Trophoblast cell (in vitro differentiated cells and primary cell): ENCODE results near the gene CUX1.

ENCODE experiments used
- DNase-seq, 2 donors: peaks; one replicate each; pipeline ENCODE4 v3.0.0-alpha.2; 2016
- H2AFZ ChIP-seq: 2 replicates; pipeline ENCODE4 v1.6.1; 2013; ENCODE audit warnings: low read length, moderate library complexity, mild to moderate bottlenecking; ENCODE audit not compliant: insufficient read depth, poor library complexity
- H2AK5ac ChIP-seq: 2 replicates; pipeline ENCODE4 v1.6.1; 2013; ENCODE audit warnings: mild to moderate bottlenecking, low read length
- H2BK120ac ChIP-seq: 2 replicates; pipeline ENCODE4 v1.6.1; 2013; ENCODE audit warnings: low read length, mild to moderate bottlenecking, moderate library complexity; ENCODE audit not compliant: insufficient read depth, poor library complexity
- H2BK12ac ChIP-seq: 2 replicates; pipeline ENCODE4 v1.6.1; 2013; ENCODE audit warnings: mild to moderate bottlenecking, low read length, moderate library complexity
- H2BK5ac ChIP-seq: 2 replicates; pipeline ENCODE4 v1.6.1; 2013; ENCODE audit warnings: low read length, low read depth, moderate library complexity, mild to moderate bottlenecking; ENCODE audit not compliant: poor library complexity
- H3K14ac ChIP-seq: 2 replicates; pipeline ENCODE4 v1.6.1; 2013; ENCODE audit warnings: mild to moderate bottlenecking, low read length
- H3K18ac ChIP-seq: 2 replicates; pipeline ENCODE4 v1.6.1; 2013; ENCODE audit warnings: mild to moderate bottlenecking, low read length
- H3K23ac ChIP-seq: 2 replicates; pipeline ENCODE4 v1.6.1; 2013; ENCODE audit warnings: low read length
- H3K27ac ChIP-seq: 2 replicates; pipeline ENCODE4 v1.5.1; 2013; ENCODE audit warnings: low read depth, mild to moderate bottlenecking, inconsistent platforms, low read length, moderate library complexity
- H3K27me3 ChIP-seq: 2 replicates; pipeline ENCODE4 v1.6.1; 2013; ENCODE audit warnings: inconsistent platforms, mild to moderate bottlenecking, low read length, moderate library complexity; ENCODE audit not compliant: insufficient read depth
- H3K36me3 ChIP-seq, 2 experiments: 1 replicate in 1 of 2; 2 replicates in 1 of 2; pipeline ENCODE4 v1.6.1; 2013; ENCODE audit warnings: low read length in 2 of 2, mild to moderate bottlenecking in 2 of 2, moderate library complexity in 1 of 2; ENCODE audit not compliant: insufficient read depth in 2 of 2, control insufficient read depth in 1 of 2
- H3K4ac ChIP-seq: 2 replicates; pipeline ENCODE4 v1.6.1; 2013; ENCODE audit warnings: low read depth, mild to moderate bottlenecking, low read length, moderate library complexity
- H3K4me1 ChIP-seq, 2 experiments: 1 replicate in 1 of 2; 2 replicates in 1 of 2; pipeline ENCODE4 v1.6.1; 2013; ENCODE audit warnings: low read length in 2 of 2, mild to moderate bottlenecking in 2 of 2, moderate library complexity in 1 of 2; ENCODE audit not compliant: insufficient read depth in 2 of 2, control insufficient read depth in 1 of 2
- H3K4me2 ChIP-seq: 2 replicates; pipeline ENCODE4 v1.6.1; 2013; ENCODE audit warnings: inconsistent platforms, mild to moderate bottlenecking, low read length, moderate library complexity
- H3K4me3 ChIP-seq: 2 replicates; pipeline ENCODE4 v1.5.1; 2013; ENCODE audit warnings: mild to moderate bottlenecking, low read depth, low read length, inconsistent platforms
- H3K79me1 ChIP-seq: one replicate; pipeline ENCODE4 v1.6.1; 2013; ENCODE audit warnings: low read length
- H3K79me2 ChIP-seq: 2 replicates; pipeline ENCODE4 v1.6.1; 2013; ENCODE audit warnings: low read length, mild to moderate bottlenecking; ENCODE audit not compliant: control insufficient read depth, insufficient read depth, poor library complexity
- H3K9ac ChIP-seq: 2 replicates; pipeline ENCODE4 v1.6.1; 2013; ENCODE audit warnings: mild to moderate bottlenecking, low read length
- H3K9me3 ChIP-seq: 2 replicates; pipeline ENCODE4 v1.6.1; 2013; ENCODE audit warnings: low read depth, mild to moderate bottlenecking, control low read depth, inconsistent platforms, low read length; ENCODE audit not compliant: insufficient read depth
- H4K12ac ChIP-seq: 2 replicates; pipeline ENCODE4 v1.6.1; 2013; ENCODE audit warnings: low read depth, mild to moderate bottlenecking, low read length, moderate library complexity
- H4K8ac ChIP-seq: 2 replicates; pipeline ENCODE4 v1.6.1; 2013; ENCODE audit warnings: low read depth, mild to moderate bottlenecking, low read length, moderate library complexity
- H4K91ac ChIP-seq: one replicate; pipeline ENCODE4 v1.6.1; 2013; ENCODE audit warnings: low read depth, mild to moderate bottlenecking, low read length, moderate library complexity
- WGBS: extraction: QIAGEN DNeasy Blood & Tissue Kit; methylation state at CpG from one replicate; pipeline ENCODE4 v1.1.7; 2013; ENCODE audit warnings: missing lambda C conversion rate; ENCODE audit not compliant: insufficient read length, insufficient coverage; ENCODE audit errors: extremely low coverage; 5-methylcytosine and 5-hydroxymethylcytosine counted together

CUX1 gene

DNA sequence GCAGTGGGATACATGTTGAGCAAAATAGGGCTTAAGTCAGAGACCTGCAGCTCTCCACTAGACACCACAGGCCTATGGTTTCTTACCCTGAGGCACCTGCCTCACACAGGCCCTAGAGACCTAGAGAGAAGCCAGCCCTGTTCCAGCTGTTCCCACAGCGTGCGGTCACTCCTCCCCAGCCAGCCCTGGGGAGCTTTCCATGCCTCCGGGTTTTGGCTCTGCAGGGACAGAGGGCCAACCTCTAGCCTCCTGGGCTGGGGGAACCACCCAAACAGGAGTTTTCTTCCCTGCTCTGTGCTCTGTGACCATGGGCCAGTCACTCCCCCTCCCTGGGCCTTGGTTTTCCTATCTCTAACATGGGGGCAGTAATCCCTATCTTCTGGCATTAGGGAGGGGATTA lies 502.2 kb downstream of the CUX1 start:
- Histone ChIP-seq H3K9ac (no peak overlapping the region), H3K4me2 (no peak overlapping the region), H3K36me3 (peaks cover 13 to 22% of the 10 kb centered on the region in 2 experiments), H3K18ac (no peak overlapping the region), H4K12ac (no peak overlapping the region), H2AK5ac (no peak overlapping the region), H3K4me1 (peaks cover 28 to 30% of the 10 kb centered on the region in 2 experiments), H4K8ac (no peak overlapping the region), H3K27ac (peak overlapping the region; percentile 48), H3K4me3 (no peak overlapping the region), H2AFZ (no peak overlapping the region), H3K14ac (no peak overlapping the region), H3K4ac (no peak overlapping the region), H4K91ac (peak overlapping the region; percentile 60), H2BK120ac (peak overlapping the region; percentile 18), H3K79me2 (no peaks in the 10 kb centered on the region), H3K27me3 (no peaks in the 10 kb centered on the region), H3K79me1 (peaks cover 12% of the 10 kb centered on the region), H2BK5ac (no peak overlapping the region), H2BK12ac (no peak overlapping the region), H3K9me3 (peaks cover 6% of the 10 kb centered on the region), H3K23ac (no peak overlapping the region)
- peak; percentile 86 to 95 for DNase-seq
- WGBS = no CpG with 5 or more reads among the region's 3 CpGs

DNA sequence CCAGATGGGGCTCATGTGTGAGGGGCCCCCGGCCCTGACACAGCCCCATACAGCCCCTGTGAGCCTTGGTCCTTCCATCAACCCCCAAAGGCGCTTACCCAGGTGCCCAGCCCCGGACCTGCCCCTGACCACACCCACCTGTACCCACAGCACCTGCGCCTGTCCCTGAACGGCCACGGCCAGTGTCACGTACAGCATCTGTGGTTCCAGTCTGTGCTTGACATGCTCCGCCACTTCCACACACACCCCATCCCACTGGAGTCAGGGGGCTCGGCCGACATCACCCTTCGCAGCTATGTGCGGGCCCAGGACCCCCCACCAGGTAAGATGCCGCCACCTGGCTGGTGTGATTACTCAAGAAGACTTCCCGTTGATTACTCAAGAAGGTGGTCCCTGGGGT lies 502.8 kb downstream of the CUX1 start:
- Histone ChIP-seq H3K18ac (no peak overlapping the region), H2BK120ac (no peak overlapping the region), H3K9me3 (peaks cover 6% of the 10 kb centered on the region), H2BK12ac (peak overlapping the region; percentile 5), H4K12ac (no peak overlapping the region), H3K4me3 (peak overlapping the region; percentile 26), H3K79me1 (peaks cover 12% of the 10 kb centered on the region), H3K23ac (no peak overlapping the region), H3K79me2 (no peaks in the 10 kb centered on the region), H3K4ac (no peak overlapping the region), H3K27me3 (no peaks in the 10 kb centered on the region), H2AK5ac (peak overlapping the region; percentile 7), H3K9ac (no peak overlapping the region), H3K14ac (no peak overlapping the region), H4K8ac (peak overlapping the region; percentile 36), H3K36me3 (peaks cover 11 to 21% of the 10 kb centered on the region in 2 experiments), H4K91ac (peak overlapping the region; percentile 60), H3K27ac (peak overlapping the region; percentile 11), H3K4me2 (no peak overlapping the region), H3K4me1 (peaks cover 28 to 30% of the 10 kb centered on the region in 2 experiments), H2AFZ (no peak overlapping the region), H2BK5ac (peak overlapping the region; percentile 4)
- no CpG with 5 or more reads among the region's 14 CpGs for WGBS
- no peak for DNase-seq

DNA sequence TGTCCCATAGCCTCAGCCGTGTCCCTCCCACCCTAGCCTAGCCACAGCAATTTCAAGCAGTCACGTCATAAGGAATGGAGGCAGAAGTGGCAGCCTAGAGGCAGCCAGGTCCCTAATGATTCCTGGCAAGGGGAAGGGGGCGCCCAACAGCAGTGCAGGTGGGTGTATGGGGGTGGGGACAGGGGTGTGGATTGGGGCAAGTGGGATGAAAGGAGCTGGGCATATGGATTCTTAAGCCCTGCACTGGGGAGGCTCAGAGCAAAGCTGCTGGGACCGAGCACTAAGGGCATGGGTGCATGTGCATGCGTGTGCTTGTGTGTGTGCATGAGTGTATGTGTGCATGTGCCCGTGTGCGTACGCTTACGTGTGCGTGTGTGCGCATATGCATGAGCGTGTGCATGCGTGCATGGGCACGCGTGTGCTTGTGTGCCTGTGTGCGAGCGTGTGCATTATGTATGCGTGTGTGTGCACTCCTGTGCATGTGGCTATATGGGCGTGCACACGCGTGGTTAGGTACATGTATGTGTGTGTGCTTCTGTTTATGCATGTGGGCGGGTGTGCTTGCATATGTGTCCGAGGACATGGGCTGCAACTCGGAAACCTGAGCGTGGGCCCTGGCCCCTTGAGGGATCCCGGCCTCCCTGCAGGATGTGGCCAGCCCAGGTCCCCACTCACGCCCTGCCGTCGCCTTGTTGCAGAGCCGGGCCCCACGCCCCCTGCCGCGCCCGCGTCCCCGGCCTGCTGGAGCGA lies 503.4 kb downstream of the CUX1 start:
- Histone ChIP-seq H3K4ac (no peak overlapping the region), H2BK12ac (no peak overlapping the region), H3K18ac (peak overlapping the region; percentile 7), H2BK120ac (no peak overlapping the region), H4K12ac (no peak overlapping the region), H3K27me3 (no peaks in the 10 kb centered on the region), H3K4me1 (peaks cover 28 to 30% of the 10 kb centered on the region in 2 experiments), H3K79me1 (peaks cover 12% of the 10 kb centered on the region), H3K4me3 (peak overlapping the region; percentile 4), H2AFZ (no peak overlapping the region), H3K79me2 (no peaks in the 10 kb centered on the region), H2BK5ac (no peak overlapping the region), H4K91ac (peak overlapping the region; percentile 93), H3K27ac (no peak overlapping the region), H3K14ac (no peak overlapping the region), H4K8ac (peak overlapping the region; percentile 77), H2AK5ac (no peak overlapping the region), H3K36me3 (peaks cover 11 to 21% of the 10 kb centered on the region in 2 experiments), H3K9ac (no peak overlapping the region), H3K4me2 (peak overlapping the region; percentile 15), H3K9me3 (peaks cover 6% of the 10 kb centered on the region), H3K23ac (no peak overlapping the region)
- WGBS = no CpG with 5 or more reads among the region's 37 CpGs
- DNase-seq = no peak

- Histone ChIP-seq H3K9ac (no peak overlapping the region), H4K12ac (peak overlapping the region; percentile 72), H3K36me3 (peaks cover 11 to 21% of the 10 kb centered on the region in 2 experiments), H2AK5ac (peak overlapping the region; percentile 90), H3K9me3 (peaks cover 6% of the 10 kb centered on the region), H3K4ac (peak overlapping the region; percentile 31), H3K23ac (no peak overlapping the region), H3K14ac (peak overlapping the region; percentile 72), H2BK12ac (peak overlapping the region; percentile 58), H3K4me1 (peaks cover 28 to 30% of the 10 kb centered on the region in 2 experiments), H3K4me2 (peak overlapping the region; percentile 15), H4K91ac (peak overlapping the region; percentile 93), H3K4me3 (no peak overlapping the region), H3K79me1 (peaks cover 12% of the 10 kb centered on the region), H4K8ac (peak overlapping the region; percentile 77), H2BK120ac (peak overlapping the region; percentile 86), H2BK5ac (peak overlapping the region; percentile 59), H2AFZ (peak overlapping the region; percentile 50), H3K27ac (peak overlapping the region; percentile 29), H3K27me3 (no peaks in the 10 kb centered on the region), H3K79me2 (no peaks in the 10 kb centered on the region), H3K18ac (peak overlapping the region; percentile 91)
- WGBS = no CpG with 5 or more reads among the region's 73 CpGs
- DNase-seq = peak in 1 of 2 donors; percentile 44
These were observed 504.1 kb downstream of the CUX1 start for GRCh38 chr7:102321351-102322201.
